DMS79 treated with DMSO at 0.1 percent for 48 hours (cell line): ENCODE data around the gene RPH3AL.
"Not testable (repeated sequence)": the region's sequence is repeated elsewhere in the genome, so short reads cannot be mapped to it uniquely, and the experiment has no call there.

ENCODE experiments used
- DNase-seq: peaks from one replicate; lab custom pipeline; 2025; lab: John Stamatoyannopoulos, UW

RPH3AL gene

GRCh38 chr17:200586-200985, 152.0 kb downstream of the RPH3AL start:
- no peak for DNase-seq

GRCh38 chr17:199806-200545, 152.6 kb downstream of the RPH3AL start:
- no peak for DNase-seq

DNA sequence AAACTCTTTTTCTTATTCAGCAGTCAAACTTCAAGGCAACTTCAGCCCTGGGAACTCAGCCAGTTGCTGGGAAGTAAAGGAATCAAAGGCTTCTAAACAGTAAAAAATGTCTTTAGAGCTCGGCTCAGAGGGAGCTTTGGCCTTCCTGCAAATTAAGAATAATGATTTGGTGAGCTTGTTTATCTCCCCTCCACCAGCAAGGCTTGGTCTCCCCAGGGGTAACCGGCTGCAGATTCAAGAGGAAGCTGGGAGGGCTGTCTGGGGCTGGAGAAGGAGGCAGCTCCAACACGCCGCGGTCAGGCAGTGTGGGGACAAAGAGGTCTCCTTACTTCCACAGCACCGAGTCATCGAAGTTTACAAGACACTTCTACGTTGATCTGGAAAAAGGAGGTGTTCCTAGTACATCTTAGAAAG, 153.4 kb downstream of the RPH3AL start:
- DNase-seq, result no peak

- DNase-seq, result not testable (repeated sequence)
Observed at GRCh38 chr17:198225-198624, 154.4 kb downstream of the RPH3AL start.

DNA sequence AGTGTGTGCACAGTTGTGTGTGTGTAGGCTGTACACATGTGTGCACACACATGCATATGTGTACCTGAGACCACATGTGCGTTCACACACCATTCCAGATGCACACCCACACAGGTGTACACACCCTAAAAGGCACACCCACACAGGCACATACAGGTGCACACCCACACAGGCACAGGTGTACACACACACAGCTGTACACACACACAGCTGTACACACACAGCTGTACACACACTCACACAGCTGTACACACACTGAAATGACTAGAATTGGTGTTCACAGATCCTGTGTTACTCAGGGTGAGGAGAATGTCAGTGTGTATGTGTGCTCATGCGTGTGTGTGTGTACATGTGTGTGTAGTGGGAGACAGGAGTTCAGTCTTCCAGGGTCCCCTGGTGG, 155.3 kb downstream of the RPH3AL start:
- DNase-seq, result no peak

DNA sequence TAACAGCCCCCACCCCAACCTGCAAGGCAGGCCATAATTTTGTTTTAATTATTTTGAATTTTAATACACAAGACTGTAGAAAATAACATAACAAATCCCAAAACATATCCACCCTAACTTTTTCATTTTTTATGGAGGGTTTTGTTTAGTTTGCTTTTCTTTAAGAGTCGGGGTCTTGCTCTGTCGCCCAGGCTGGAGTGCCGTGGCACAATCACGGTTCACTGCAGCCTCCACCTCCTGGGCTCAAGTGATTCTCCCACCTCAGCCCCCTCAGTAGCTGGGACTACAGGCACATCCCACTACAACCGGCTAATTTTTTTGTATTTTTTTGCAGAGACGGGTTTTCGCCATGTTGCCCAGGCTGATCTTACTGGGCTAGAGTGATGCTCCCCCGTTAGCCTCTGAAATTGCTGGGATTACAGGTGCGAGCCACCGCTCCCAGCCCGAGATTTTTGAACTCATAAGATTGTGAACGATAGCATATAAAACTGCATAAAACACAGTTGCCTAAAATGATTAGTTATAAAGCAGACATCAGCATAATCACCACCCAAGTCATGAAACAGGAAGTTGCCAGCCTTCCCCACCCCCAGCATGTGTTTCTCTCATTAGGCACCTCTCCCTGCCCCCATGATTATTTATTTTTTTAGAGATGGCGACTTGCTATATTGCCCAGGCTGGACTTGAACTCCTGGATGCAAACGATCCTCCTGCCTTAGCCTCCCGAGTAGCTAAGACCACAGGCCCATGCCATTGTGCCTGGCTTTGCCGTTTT, 157.6 kb downstream of the RPH3AL start:
- no peak for DNase-seq

- DNase-seq, result no peak
Observed at GRCh38 chr17:193841-194806, 158.5 kb downstream of the RPH3AL start.

DNA sequence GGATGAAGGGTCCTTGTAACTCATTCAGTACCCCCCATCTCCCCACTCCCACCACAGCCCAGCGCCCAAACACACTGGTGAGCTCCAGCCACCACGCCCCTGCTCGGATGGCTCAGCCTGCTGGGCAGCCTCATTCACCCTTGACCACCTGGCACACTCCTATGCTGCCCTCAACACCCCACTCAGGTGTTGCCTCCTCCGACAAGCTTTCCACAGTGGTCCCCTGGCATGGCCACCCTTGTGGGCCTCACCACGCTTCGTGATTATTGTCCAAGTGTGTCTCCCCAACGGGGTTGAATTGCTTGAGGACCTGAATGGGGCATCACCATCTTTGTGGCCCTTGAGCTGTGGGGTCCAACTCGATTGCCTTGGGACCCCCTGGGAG, 159.2 kb downstream of the RPH3AL start:
- DNase-seq, result no peak

DNA sequence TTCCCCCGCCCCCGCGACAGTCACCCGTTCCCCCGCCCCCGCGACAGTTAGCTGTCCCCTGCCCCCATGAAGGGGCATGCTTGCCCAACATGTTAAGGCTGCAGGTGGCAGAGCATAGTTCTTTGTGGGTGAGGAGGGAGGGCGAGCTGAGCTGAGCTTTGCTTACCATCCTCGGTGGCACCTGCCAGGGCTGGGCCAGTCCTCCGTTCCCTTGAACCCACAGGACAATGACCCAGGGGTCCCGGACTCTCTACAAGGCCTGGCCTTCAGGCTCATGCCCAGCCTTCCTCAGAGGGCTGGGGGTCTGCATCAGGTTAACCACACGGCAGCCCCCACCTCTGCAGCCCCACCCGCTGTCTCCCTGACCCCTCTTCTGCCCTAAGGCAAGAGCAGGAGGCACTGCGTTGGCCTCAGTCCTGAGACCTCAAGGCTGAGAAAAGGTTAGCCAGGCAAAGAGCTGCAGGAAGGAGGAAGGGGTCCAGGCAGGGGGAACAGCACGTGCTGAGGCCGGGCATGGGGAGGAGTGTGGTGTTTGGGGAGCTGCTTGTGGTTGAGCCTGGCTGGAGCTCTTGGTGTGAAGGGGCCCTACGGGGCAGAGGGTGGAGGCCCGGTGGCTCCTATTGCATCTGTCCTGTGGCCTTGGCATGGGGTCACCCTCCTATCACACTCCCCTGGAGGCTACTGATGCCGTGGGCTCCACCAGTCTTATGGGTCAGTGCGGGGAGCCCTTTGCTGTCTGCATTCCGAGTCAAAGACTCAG, 159.8 kb downstream of the RPH3AL start:
- no peak for DNase-seq

GRCh38 chr17:189444-189843, 163.2 kb downstream of the RPH3AL start:
- DNase-seq, result no peak

- no peak for DNase-seq
Observed at GRCh38 chr17:187130-187529, 165.5 kb downstream of the RPH3AL start.

- no peak for DNase-seq
Observed at GRCh38 chr17:185445-186138, 167.0 kb downstream of the RPH3AL start.

- no peak for DNase-seq
Observed at GRCh38 chr17:183021-183420, 169.6 kb downstream of the RPH3AL start.

DNA sequence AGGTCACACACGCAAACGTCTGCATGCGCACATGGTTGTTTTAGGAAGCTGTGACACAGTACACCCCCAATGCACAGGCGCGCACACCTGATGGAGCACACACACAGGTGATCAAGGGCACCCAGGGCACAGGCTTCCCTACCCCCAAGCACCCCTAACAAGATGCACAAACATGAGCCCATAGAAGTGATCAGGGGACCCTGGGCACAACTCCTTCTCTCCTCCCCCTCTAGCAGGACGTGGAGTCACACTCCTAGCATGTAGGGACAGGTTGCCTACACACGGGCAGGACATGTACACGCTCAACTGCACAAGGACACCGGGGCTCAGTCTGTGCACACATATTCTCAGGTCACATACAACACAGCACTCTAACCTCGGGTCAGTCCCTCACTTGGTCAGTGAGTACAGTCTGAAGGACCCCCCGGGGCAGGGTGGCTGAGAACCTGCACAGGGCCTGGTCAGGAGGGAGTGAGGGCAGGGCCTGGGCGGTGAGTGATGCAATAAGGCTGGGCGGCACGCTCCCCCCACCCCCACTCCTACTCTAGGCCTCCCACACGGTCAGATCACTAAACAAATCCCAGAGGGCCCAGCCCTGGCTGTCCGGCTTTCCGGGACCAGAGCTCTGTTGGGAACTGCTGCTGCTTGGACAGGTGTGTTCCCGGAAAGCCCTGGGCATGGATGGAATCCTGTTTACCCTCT, 170.4 kb downstream of the RPH3AL start:
- DNase-seq, result no peak

GRCh38 chr17:181245-182049, 171.2 kb downstream of the RPH3AL start, which contains the start of gene DOC2B:
Gene DOC2B (minus strand): TSS chr17:181650. CDS start chr17:181479, 171 bp downstream.
- DNase-seq, result no peak

- DNase-seq, result no peak
Observed at GRCh38 chr17:180381-181244, 172.0 kb downstream of the RPH3AL start.

- DNase-seq, result no peak
Observed at GRCh38 chr17:179781-180380, 172.7 kb downstream of the RPH3AL start.

- DNase-seq, result no peak
Observed at GRCh38 chr17:179066-179432, 173.6 kb downstream of the RPH3AL start.
